Kidney (tissue), 14 donors: ENCODE measurements around the gene JHY. TPM values are rescaled to one million over a fixed set of nuclear protein-coding genes. Genes with fewer than 3 reads are reported as not detected.

Experiments used
- DNase-seq, 5 donors: peaks; one replicate each; pipeline ENCODE4 v3.0.0-alpha.2; 2013 to 2020
- FAIRE-seq: peaks from 2 replicates; lab custom pipeline; 2012; peaks lifted over from hg19 to GRCh38; lab: Jason Lieb, UNC
- H3K27ac ChIP-seq, 2 donors: one replicate each; pipeline ENCODE4 v1.7.0; 2013; ENCODE audit warnings: low read depth in 2 of 2, low read length in 2 of 2, inconsistent platforms in 1 of 2
- H3K27me3 ChIP-seq: one replicate; pipeline ENCODE4 v1.7.1; 2013; ENCODE audit warnings: low read length, inconsistent platforms; ENCODE audit not compliant: control insufficient read depth, insufficient read depth
- H3K36me3 ChIP-seq, 3 donors: one replicate each; pipeline versions ENCODE4 v1.7.0 to v1.7.1; 2013; ENCODE audit warnings: low read length in 3 of 3, control low read depth in 1 of 3, inconsistent platforms in 1 of 3; ENCODE audit not compliant: insufficient read depth in 3 of 3, control insufficient read depth in 2 of 3
- H3K4me1 ChIP-seq, 3 donors: one replicate each; pipeline versions ENCODE4 v1.7.0 to v1.7.1; 2013; ENCODE audit warnings: low read length in 3 of 3, inconsistent platforms in 1 of 3, low read depth in 1 of 3; ENCODE audit not compliant: control insufficient read depth in 2 of 3, insufficient read depth in 2 of 3
- H3K4me3 ChIP-seq, 3 donors: one replicate each; pipeline versions ENCODE4 v1.7.0 to v1.8.1; 2013; ENCODE audit warnings: low read length in 3 of 3, control low read depth in 1 of 3, inconsistent platforms in 1 of 3
- H3K9ac ChIP-seq, 3 donors: one replicate each; pipeline versions ENCODE4 v1.7.0 to v1.7.1; 2013; ENCODE audit warnings: low read length in 3 of 3, control low read depth in 1 of 3, inconsistent platforms in 1 of 3
- H3K9me3 ChIP-seq, 3 donors: one replicate each; pipeline versions ENCODE4 v1.7.0 to v1.7.1; 2013; ENCODE audit warnings: low read length in 3 of 3, control low read depth in 1 of 3, inconsistent platforms in 1 of 3; ENCODE audit not compliant: control insufficient read depth in 2 of 3, insufficient read depth in 1 of 3
- intact Hi-C: fragments of 100-400 bp; cut with DNase I; formaldehyde crosslinking; loops from one replicate; pipeline ENCODE4 v1.11.1; 2022
- polyA plus RNA-seq: library from polyadenylated mRNA; stranded (reverse); fragments of 350-450 nt; fragmentation: Illumina TruSeq; extraction: RNeasy Lipid Tissue Mini Kit (QIAGEN cat#74804); gene quantifications from one replicate; pipeline ENCODE4 v1.2.3, GENCODE V29; 2014; ENCODE audit warnings: low read depth, low replicate concordance; ENCODE audit not compliant: insufficient read depth
- total RNA-seq: library from RNA; stranded (reverse); fragmentation: NEBNext Ultra II Directional; extraction: Animal tissue kit (Norgen Biotek cat#: 25700); gene quantifications from one replicate; pipeline ENCODE4 v1.2.1, GENCODE V29; 2021
- TF ChIP-seq, protein P1 (sequence below): IDR thresholded peaks from 3 replicates; pipeline ENCODE4 v1.5.1; 2012; ENCODE audit warnings: mild to moderate bottlenecking, moderate library complexity, borderline replicate concordance; ENCODE audit not compliant: insufficient read depth; ENCODE audit errors: extremely low read depth
- donor health status: control.
- donor health status: control.
- donor health status: control.
- donor health status: control.
- donor health status: control.
- donor health status: DM: yes; HTN: yes; CAD: no.
- donor health status: Normal renal cell carcinoma (clear cell type).

The JHY gene
- total and polyA plus RNA-seq, 2 donors from 2014 or later, result 4.8 to 13.6 TPM

DNA sequence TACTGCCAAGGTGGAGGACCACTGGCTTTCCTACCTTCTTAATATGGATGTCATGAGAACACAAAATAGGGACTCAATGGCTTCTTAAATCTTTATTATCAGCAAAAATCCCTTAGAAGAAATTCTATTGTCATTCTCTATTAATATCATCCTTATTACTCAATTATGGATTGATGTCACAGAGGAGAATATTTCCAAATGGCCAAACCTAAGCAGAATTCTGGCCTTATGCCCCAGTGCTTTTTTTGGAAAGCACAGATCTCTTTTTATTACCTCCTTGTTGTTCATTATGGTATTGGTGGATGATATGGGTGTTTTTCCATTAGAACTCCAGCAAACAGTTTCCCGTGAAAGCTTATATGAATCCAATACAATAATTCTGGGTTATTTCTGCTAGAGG, 34.4 kb upstream of the JHY start:
- Histone ChIP-seq H3K9ac (no peak overlapping the region), H3K27me3 (no peaks in the 10 kb centered on the region), H3K36me3 (no peaks in the 10 kb centered on the region), H3K27ac (no peak overlapping the region), H3K9me3 (no peaks in the 10 kb centered on the region), H3K4me3 (no peak overlapping the region), H3K4me1 (no peaks in the 10 kb centered on the region)
- TF ChIP-seq, protein P1, sequence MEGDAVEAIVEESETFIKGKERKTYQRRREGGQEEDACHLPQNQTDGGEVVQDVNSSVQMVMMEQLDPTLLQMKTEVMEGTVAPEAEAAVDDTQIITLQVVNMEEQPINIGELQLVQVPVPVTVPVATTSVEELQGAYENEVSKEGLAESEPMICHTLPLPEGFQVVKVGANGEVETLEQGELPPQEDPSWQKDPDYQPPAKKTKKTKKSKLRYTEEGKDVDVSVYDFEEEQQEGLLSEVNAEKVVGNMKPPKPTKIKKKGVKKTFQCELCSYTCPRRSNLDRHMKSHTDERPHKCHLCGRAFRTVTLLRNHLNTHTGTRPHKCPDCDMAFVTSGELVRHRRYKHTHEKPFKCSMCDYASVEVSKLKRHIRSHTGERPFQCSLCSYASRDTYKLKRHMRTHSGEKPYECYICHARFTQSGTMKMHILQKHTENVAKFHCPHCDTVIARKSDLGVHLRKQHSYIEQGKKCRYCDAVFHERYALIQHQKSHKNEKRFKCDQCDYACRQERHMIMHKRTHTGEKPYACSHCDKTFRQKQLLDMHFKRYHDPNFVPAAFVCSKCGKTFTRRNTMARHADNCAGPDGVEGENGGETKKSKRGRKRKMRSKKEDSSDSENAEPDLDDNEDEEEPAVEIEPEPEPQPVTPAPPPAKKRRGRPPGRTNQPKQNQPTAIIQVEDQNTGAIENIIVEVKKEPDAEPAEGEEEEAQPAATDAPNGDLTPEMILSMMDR, result no peak
- intact Hi-C loops, result no loop called here
- FAIRE-seq (no peak), DNase-seq (no peak)

DNA sequence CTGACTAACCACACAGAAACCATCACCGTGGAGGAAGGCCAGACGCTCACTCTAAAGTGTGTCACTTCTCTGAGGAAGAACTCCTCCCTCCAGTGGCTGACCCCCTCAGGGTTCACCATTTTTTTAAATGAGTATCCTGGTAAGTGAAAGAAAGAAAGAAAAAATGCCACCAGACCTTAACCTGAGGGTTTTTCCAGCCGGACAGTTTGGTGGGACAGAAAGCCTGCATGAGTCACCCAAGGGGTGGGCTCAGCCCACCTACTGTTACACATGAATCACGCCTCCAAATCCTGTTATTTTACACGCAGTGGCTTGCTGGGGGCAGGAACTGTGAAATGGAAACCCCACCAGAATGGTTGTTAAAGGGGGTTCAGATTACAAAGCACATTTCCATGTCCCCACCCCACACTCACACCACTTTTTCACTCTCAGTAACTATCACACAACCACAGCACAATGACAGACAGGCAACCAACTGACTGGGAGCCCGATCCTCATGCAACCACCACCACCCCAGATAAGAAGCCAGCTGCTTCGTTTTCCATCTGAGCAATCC, 32.4 kb upstream of the JHY start:
- H3K9ac ChIP-seq, result no peak overlapping the region
- H3K4me3 ChIP-seq, result no peak overlapping the region
- no peaks in the 10 kb centered on the region for H3K9me3 ChIP-seq
- no peaks in the 10 kb centered on the region for H3K27me3 ChIP-seq
- intact Hi-C loops, result loop anchor here (10.0 kb wide), 1 partner anchor 55 kb away; no protein-coding TSS in a partner anchor
- no peaks in the 10 kb centered on the region for H3K4me1 ChIP-seq
- H3K36me3 ChIP-seq, result no peaks in the 10 kb centered on the region
- FAIRE-seq, result no peak
- H3K27ac ChIP-seq, result no peak overlapping the region
- DNase-seq, result peak in 4 of 5 donors; percentile 39 to 57 (median 48)
- TF ChIP-seq, protein P1, result no peak

DNA sequence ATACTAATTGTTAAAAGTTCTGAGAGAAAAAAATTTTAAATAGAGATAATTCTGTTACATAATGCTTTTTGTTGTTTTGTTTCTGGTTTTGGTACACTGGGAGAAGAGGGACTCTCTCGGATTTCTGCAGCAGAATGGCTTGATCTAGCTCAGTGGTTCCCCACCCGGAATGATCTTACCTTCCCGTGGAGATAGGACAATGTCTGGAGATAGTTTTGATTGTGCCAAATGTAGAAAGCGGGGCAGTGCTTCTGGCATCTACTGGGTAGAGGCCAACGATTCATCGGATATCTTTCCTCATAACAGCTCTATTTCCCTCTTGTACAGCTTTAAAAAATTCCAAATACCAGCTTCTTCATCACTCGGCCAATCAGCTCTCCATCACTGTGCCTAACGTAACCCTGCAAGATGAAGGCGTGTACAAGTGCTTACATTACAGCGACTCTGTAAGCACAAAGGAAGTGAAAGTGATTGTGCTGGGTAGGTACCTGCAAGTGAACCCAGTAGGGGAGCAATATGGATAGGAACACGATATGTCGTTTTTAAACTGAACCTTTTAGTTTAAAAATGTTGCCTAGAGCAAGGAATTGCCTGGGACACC, 31.1 kb upstream of the JHY start:
- Histone ChIP-seq H3K36me3 (no peaks in the 10 kb centered on the region), H3K27me3 (no peaks in the 10 kb centered on the region), H3K9ac (no peak overlapping the region), H3K4me1 (no peaks in the 10 kb centered on the region), H3K4me3 (no peak overlapping the region), H3K27ac (no peak overlapping the region), H3K9me3 (no peaks in the 10 kb centered on the region)
- DNase-seq, result no peak
- intact Hi-C loops, result loop anchor here (10.0 kb wide), 1 partner anchor 57 kb away; no protein-coding TSS in a partner anchor
- TF ChIP-seq, protein P1, result no peak
- no peak for FAIRE-seq
